HG02943 (cell line): ENCODE measurements around the gene CTNNB1.
A peak's percentile ranks its signal among the peaks of the same experiment; 100 is the strongest.

Experiments used
- ATAC-seq: cut with Tn5 transposase; IDR thresholded peaks from one replicate; pipeline ENCODE4 v1.9.1; 2021; ENCODE audit warnings: mild to moderate bottlenecking, low read depth, moderate library complexity; ENCODE audit not compliant: unreplicated experiment

The CTNNB1 gene

DNA sequence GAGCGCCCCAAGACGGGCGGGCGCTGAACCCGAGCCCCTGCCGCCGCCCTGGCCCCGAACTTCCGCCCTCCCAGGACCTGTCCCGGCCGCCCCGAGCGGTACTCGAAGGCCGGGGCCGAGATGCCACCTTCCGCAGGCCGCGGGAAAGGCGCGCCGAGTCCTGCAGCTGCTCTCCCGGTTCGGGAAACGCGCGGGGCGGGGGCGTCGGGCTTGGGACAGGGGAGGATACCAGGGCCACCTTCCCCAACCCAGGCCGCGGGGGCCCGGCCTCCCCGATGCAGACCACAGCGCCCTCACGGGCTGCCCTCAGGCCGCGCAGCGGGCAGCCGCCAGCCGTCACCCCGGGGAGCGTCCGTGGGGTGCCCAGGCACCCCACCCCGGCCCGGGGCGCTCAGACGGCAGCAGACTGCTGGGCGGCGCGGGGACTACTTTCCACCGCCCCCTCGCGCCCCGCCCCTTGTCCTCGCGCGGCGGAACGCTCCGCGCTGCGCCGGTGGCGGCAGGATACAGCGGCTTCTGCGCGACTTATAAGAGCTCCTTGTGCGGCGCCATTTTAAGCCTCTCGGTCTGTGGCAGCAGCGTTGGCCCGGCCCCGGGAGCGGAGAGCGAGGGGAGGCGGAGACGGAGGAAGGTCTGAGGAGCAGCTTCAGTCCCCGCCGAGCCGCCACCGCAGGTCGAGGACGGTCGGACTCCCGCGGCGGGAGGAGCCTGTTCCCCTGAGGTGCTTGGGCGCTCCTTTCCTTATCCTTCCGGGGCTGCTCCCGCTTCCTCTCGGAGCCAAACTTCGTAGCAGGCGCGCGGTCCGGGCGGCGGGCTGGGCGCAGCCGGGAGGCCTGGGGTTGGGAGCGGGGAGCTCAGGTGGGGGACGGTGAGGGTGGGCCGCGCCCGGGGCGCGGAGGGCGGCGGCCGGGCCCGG, at the start of gene CTNNB1:
CTNNB1 (plus strand) TSS at position 556 of the 916 bp plus-strand sequence. CDS start 24,564 bp downstream, outside the sequence.
- ATAC-seq: peak; percentile 59

- no peak for ATAC-seq
These were observed 43.5 kb upstream of the CTNNB1 start for GRCh38 chr3:41155834-41156233.

- ATAC-seq: no peak
These were observed 40.4 kb upstream of the CTNNB1 start for GRCh38 chr3:41158947-41159346.

GRCh38 chr3:41159588-41160189, 39.6 kb upstream of the CTNNB1 start:
- ATAC-seq: no peak

GRCh38 chr3:41162541-41162940, 36.8 kb upstream of the CTNNB1 start:
- ATAC-seq: no peak

DNA sequence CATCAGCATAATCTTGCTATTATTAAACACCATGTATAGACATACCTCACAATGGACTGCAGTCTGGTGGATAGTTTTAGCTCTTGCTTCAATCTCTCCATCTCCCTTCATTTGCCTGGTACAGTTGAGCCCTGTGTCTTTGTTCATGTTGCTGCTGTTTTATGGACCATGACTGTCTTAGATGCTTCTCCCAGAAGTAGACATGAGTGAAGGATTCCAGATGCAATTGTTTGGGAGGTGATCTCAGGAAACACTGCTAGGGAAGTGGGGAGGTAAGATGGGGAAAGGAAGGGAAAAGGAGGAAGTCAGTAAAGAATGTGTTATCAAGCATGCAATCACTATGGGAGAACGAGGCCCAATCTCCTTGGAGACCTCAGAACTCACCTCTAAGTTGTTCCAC, 36.3 kb upstream of the CTNNB1 start:
- ATAC-seq: no peak

DNA sequence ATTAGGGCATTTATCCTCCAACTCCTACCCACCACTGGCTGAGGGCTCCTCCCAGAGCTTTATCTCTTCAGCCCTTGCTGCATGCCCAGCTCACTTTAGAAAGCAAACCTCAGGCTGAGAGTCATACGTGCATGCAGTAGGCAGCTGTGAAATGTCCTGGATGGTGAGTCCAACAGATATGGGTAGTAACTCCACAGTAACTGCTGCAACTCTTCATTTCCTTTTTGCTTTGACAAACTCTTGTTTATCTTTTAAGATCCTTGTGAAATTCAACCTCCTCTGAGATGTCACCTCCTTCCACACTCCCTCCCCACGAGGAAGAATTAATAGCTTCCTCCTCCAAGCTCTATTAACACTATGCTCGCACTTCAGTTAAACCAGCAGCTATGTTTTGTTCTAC, 35.9 kb upstream of the CTNNB1 start:
- no peak for ATAC-seq

DNA sequence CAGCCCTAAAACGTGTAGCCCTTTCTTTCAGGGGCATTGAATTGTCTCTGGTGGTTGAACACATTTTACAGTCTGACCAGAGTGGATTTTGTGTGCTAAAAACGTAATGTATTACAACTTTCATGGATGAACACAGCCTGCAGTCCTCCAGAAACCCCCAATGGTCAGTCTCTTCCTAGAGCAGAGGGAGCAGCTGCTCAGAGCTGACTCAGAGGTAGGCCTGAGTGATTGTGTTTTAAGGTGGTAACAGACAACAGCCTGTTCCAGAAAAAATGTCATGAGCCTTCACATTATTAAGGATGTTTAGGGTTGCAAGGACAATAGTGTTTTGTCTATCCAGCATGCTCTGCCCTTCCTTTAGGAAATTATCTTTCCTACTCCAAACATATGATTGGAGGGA, 34.5 kb upstream of the CTNNB1 start:
- no peak for ATAC-seq

- no peak for ATAC-seq
These were observed 31.4 kb upstream of the CTNNB1 start for GRCh38 chr3:41167722-41168497.

DNA sequence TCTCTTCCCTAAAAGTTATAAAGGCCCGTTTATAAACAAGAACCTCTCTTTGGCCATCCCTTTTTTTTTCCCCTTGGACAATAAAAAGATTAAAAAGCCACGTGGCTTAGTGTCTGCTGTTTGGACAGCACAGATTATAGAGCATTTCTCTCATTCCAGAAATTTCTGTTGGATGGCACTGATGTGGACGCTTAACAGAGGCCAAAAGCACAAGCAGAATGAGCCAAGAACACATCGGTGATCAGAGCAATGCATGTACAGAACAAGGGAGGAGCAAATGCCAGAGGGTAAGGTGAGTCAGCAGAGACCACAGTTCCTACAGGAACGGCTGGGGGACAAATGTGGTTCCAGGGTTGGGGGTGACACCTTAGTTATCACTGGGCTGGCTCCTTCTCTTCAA, 30.3 kb upstream of the CTNNB1 start:
- no peak for ATAC-seq

GRCh38 chr3:41173926-41174885, 25.1 kb upstream of the CTNNB1 start:
- ATAC-seq: no peak

DNA sequence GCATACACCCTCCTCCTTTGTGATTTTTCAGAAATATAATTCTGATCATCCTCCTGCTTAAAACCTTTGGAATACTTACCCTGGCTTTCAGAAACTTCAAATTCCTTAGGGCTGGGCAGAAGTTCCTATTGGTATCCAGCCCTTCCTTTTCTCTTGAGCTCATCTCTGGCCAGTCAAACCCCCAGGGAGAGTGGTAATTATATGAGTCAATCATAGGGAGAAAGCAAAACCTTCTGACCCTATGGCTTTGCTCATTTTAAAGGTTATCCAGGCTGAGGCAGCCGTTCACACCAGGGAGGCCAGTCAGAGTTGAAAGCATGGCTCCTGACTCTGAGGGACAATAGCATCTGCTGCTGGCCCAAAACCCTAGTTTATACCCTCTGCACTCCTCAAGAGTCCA, 23.9 kb upstream of the CTNNB1 start:
- no peak for ATAC-seq

GRCh38 chr3:41176596-41176995, 22.7 kb upstream of the CTNNB1 start:
- no peak for ATAC-seq

DNA sequence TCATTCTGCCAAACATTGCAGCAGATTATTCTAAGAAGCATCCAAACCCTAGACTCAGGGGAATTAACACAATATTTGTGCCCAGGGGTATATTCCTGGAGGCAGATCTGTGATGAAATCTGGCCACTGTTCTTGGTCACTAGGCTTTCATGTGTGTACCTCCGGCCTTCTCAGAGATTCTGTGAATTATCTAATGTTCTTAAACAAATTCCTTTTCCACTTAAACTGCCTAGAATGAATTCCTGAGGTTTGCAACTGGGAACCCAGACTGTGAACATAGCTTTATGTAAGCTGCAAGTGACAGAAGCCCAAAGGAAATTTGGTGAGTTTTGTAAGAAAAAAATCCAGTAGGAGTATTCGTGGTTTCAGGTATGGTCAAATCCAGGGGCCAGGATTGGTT, 20.7 kb upstream of the CTNNB1 start:
- no peak for ATAC-seq

DNA sequence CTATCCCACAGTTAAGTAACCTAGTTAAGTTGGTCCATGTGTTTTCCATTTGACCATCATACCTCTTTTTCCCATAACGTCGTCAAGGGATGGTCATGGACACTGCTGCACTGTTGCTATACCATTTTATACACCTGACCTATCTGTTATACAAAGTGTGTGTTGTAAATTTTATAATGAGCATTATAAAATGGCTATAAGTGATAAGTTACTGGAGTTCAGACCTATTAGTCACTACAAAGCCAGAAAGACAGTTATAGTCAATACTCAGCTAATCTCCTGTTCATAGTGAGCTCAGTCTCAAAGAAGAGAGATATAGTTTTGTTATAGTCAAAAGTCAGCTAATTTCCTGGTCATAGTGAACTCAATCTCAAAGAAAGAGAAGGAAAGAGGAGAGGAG, 18.9 kb upstream of the CTNNB1 start:
- no peak for ATAC-seq

GRCh38 chr3:41182504-41183059, 16.7 kb upstream of the CTNNB1 start:
- ATAC-seq: no peak

- no peak for ATAC-seq
These were observed 14.9 kb upstream of the CTNNB1 start for GRCh38 chr3:41184394-41184793.

DNA sequence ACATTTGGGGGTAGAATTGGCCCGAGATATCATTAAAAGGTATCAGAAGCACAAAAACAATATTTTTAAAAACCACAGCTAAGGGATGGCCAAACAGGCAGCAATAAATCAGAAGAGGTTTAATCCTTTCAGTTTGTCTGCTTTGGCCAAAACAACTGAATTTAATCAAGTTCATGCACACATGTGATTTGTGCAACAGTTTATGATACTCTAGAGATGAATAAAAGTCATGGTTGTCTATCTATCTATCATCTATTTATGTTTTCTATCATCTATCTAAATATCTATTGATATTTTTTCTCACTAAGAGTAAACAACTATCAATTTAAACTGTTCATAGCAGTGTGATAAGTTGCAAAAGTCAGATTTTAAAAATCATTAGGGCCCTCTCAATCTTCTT, 13.0 kb upstream of the CTNNB1 start:
- ATAC-seq: no peak

DNA sequence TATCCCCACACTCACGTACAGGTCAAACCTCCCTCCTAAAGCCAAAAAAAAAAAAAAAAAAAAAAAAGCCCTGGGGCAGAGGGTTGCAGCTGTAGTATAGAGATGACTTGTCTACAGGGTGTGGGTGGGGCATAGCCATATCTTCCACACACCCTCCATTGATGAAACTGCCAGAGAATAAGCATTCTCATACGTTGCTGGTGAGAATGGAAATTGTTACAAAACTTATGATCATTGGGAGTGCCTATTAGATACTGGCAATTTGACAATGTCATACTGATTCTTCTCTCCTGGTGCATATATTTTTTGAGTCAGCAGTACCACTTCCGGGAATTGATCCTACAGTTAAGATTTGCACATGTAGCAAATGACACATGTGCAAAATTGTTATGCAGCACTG, 11.0 kb upstream of the CTNNB1 start:
- no peak for ATAC-seq
